Suppressor macrophage (primary cell): ENCODE measurements around the gene CLIP4.

Experiments used
- DNase-seq, 4 experiments: peaks; one replicate each; pipeline ENCODE4 v3.0.0-alpha.2; 2020 to 2022

The CLIP4 gene

GRCh38 chr2:29192526-29192925 lies 77.3 kb downstream of the CLIP4 start:
- no peak for DNase-seq

- DNase-seq: no peak
Measured at GRCh38 chr2:29193111-29193510, 77.9 kb downstream of the CLIP4 start.

- DNase-seq: peak in 1 of 4 experiments; percentile 9
Measured at GRCh38 chr2:29193681-29194080, 78.5 kb downstream of the CLIP4 start.

- DNase-seq: no peak
Measured at GRCh38 chr2:29195796-29196195, 80.6 kb downstream of the CLIP4 start.

GRCh38 chr2:29196792-29197788 lies 81.9 kb downstream of the CLIP4 start:
- peak; percentile 39 to 64 (median 54) for DNase-seq

- DNase-seq: no peak
Measured at GRCh38 chr2:29201979-29202378, 86.8 kb downstream of the CLIP4 start.

GRCh38 chr2:29202819-29203495 lies 87.7 kb downstream of the CLIP4 start:
- no peak for DNase-seq

GRCh38 chr2:29206941-29207340 lies 91.7 kb downstream of the CLIP4 start:
- no peak for DNase-seq

- DNase-seq: no peak
Measured at GRCh38 chr2:29207352-29208148, 92.3 kb downstream of the CLIP4 start.

GRCh38 chr2:29209551-29209950 lies 94.3 kb downstream of the CLIP4 start:
- no peak for DNase-seq

GRCh38 chr2:29212009-29212408 lies 96.8 kb downstream of the CLIP4 start:
- no peak for DNase-seq

- DNase-seq: no peak
Measured at GRCh38 chr2:29213888-29214291, 98.7 kb downstream of the CLIP4 start.

GRCh38 chr2:29215073-29215472 lies 99.9 kb downstream of the CLIP4 start:
- DNase-seq: no peak

GRCh38 chr2:29215739-29216608 lies 100.8 kb downstream of the CLIP4 start:
- DNase-seq: no peak

GRCh38 chr2:29216609-29216909 lies 101.3 kb downstream of the CLIP4 start:
- DNase-seq: no peak

- DNase-seq: no peak
Measured at GRCh38 chr2:29218071-29218470, 102.9 kb downstream of the CLIP4 start.

GRCh38 chr2:29218550-29219125 lies 103.4 kb downstream of the CLIP4 start:
- no peak for DNase-seq

GRCh38 chr2:29219374-29219773 lies 104.2 kb downstream of the CLIP4 start:
- no peak for DNase-seq

- DNase-seq: no peak
Measured at GRCh38 chr2:29220506-29221270, 105.5 kb downstream of the CLIP4 start.

- DNase-seq: no peak
Measured at GRCh38 chr2:29222381-29223179, 107.4 kb downstream of the CLIP4 start.
